Endothelial cell of umbilical vein (primary cell): Measurements from ENCODE around the gene DPM2. TPM values are rescaled to one million over a fixed set of nuclear protein-coding genes. Genes with fewer than 3 reads are reported as not detected.

Experiments used
- BruUV-seq: library from RNA; stranded (reverse); fragments of 400-500 nt; replicated peaks from 2 replicates; lab custom pipeline; 2021; lab: Mats Ljungman, UMichigan
- CTCF ChIA-PET: fragments of 300-600, 350-600 bp; sonication (Branson Sonifier 250); formaldehyde crosslinking; loops from one replicate; lab custom pipeline; 2021; ENCODE audit warnings: antibody characterized with exemption, inconsistent platforms; lab: Charles Lee
- POLR2A ChIA-PET: fragments of 300-600, 350-600 bp; sonication (Branson Sonifier 250); formaldehyde crosslinking; loops from one replicate; lab custom pipeline; 2021; ENCODE audit warnings: antibody characterized with exemption, inconsistent platforms; lab: Charles Lee
- DNase-seq: peaks from one replicate; pipeline ENCODE4 v3.0.0-alpha.2; 2011; ENCODE audit warnings: low read depth, low spot score
- FAIRE-seq: peaks from 2 replicates; lab custom pipeline; 2011; peaks lifted over from hg19 to GRCh38; lab: Jason Lieb, UNC
- H2AFZ ChIP-seq: 2 replicates; pipeline ENCODE4 v1.6.0; 2012; ENCODE audit warnings: low read depth, low read length, control low read depth, inconsistent platforms
- H3K27ac ChIP-seq: 2 replicates; pipeline ENCODE4 v1.5.1; 2011; ENCODE audit warnings: low read depth, mild to moderate bottlenecking, control low read depth, low read length, moderate library complexity; ENCODE audit not compliant: insufficient read depth
- H3K27me3 ChIP-seq, 2 experiments: 2 replicates each; pipeline versions ENCODE4 v1.6.0 to v1.6.1; 2011; ENCODE audit warnings: low read length in 2 of 2, mixed read lengths in 1 of 2; ENCODE audit not compliant: control insufficient read depth in 2 of 2, insufficient read depth in 2 of 2
- H3K36me3 ChIP-seq, 2 experiments: 2 replicates in 1 of 2; 3 replicates in 1 of 2; pipeline ENCODE4 v1.5.1; 2011; ENCODE audit warnings: low read length in 2 of 2, mild to moderate bottlenecking in 1 of 2, moderate library complexity in 1 of 2; ENCODE audit not compliant: control insufficient read depth in 2 of 2, insufficient read depth in 2 of 2; ENCODE audit errors: extremely low read depth in 1 of 2
- H3K4me1 ChIP-seq: 3 replicates; pipeline ENCODE4 v1.5.1; 2011; ENCODE audit warnings: mild to moderate bottlenecking, low read length; ENCODE audit not compliant: control insufficient read depth, insufficient read depth; ENCODE audit errors: extremely low read depth
- H3K4me2 ChIP-seq: 2 replicates; pipeline ENCODE4 v1.6.1; 2011; ENCODE audit warnings: low read length, control low read depth, mixed read lengths; ENCODE audit not compliant: insufficient read depth
- H3K4me3 ChIP-seq, 3 experiments: fragments of 200-600 bp in 1 of 3; sonication (generic), shearing (Covaris generic) in 1 of 3; replicated peaks in 1 of 3; 2 replicates each; pipeline ENCODE4 v1.5.1; 2011 to 2016; ENCODE audit warnings: control low read depth in 3 of 3, low read length in 3 of 3, mild to moderate bottlenecking in 2 of 3, inconsistent platforms in 1 of 3, low read depth in 1 of 3, moderate library complexity in 1 of 3; ENCODE audit not compliant: insufficient read depth in 1 of 3
- H3K79me2 ChIP-seq: 2 replicates; pipeline ENCODE4 v1.6.0; 2012; ENCODE audit warnings: low read length, inconsistent platforms; ENCODE audit not compliant: control insufficient read depth, insufficient read depth
- H3K9ac ChIP-seq: replicated peaks from 2 replicates; pipeline ENCODE3; 2011; ENCODE audit warnings: low read length, control low read depth; ENCODE audit not compliant: insufficient read depth; ENCODE audit errors: extremely low read depth
- H3K9me1 ChIP-seq: replicated peaks from 3 replicates; pipeline ENCODE4 v1.6.0; 2011; ENCODE audit warnings: mild to moderate bottlenecking, low read length; ENCODE audit not compliant: control insufficient read depth, insufficient read depth; ENCODE audit errors: extremely low read depth
- H3K9me3 ChIP-seq: replicated peaks from 2 replicates; pipeline ENCODE4 v1.5.1; 2012; ENCODE audit warnings: low read length, inconsistent platforms; ENCODE audit not compliant: control insufficient read depth, insufficient read depth
- H4K20me1 ChIP-seq: replicated peaks from 2 replicates; pipeline ENCODE3; 2011; ENCODE audit warnings: mild to moderate bottlenecking, low read length; ENCODE audit not compliant: control insufficient read depth, insufficient read depth; ENCODE audit errors: extremely low read depth
- CTCF ChIP-seq, 2 donors: IDR thresholded peaks; 1 replicate in 1 of 2; 2 replicates in 1 of 2; pipeline ENCODE4 v1.5.1; 2011; ENCODE audit warnings: low read length in 2 of 2, mild to moderate bottlenecking in 2 of 2, moderate library complexity in 2 of 2, control low read depth in 1 of 2, inconsistent platforms in 1 of 2, low read depth in 1 of 2; ENCODE audit not compliant: insufficient read depth in 1 of 2; ENCODE audit errors: extremely low read depth in 1 of 2
- EZH2 ChIP-seq: IDR thresholded peaks from 2 replicates; pipeline ENCODE4 v1.6.1; 2012; ENCODE audit warnings: borderline replicate concordance, low read depth, mild to moderate bottlenecking, moderate library complexity, low read length, inconsistent platforms; ENCODE audit not compliant: severe bottlenecking
- GATA2 ChIP-seq: IDR thresholded peaks from 2 replicates; pipeline ENCODE4 v1.7.0; 2011; ENCODE audit warnings: low read depth, mild to moderate bottlenecking, moderate library complexity, mixed read lengths, low read length; ENCODE audit not compliant: insufficient read length, insufficient read depth
- MYC ChIP-seq: IDR thresholded peaks from one replicate; pipeline ENCODE4 v1.6.1; 2011; ENCODE audit warnings: mild to moderate bottlenecking, low read depth, low read length
- dilution Hi-C: fragments of 300-500 bp; cut with MboI; formaldehyde crosslinking; loops from one replicate; pipeline ENCODE4 v1.15.0; 2019; ENCODE audit warnings: low sequenced_read_pairs; ENCODE audit not compliant: extremely low pct_ligation_motif_present
- intact Hi-C: fragments of 100-400 bp; cut with micrococcal nuclease; formaldehyde crosslinking; loops from one replicate; pipeline ENCODE4 v1.10.0; 2022
- polyA plus RNA-seq, 4 experiments: library from polyadenylated mRNA; depleted of rRNA in 3 of 4; stranded (reverse) in 3 of 4; unstranded in 1 of 4; fragments of >200 nt; gene quantifications; 2 replicates each; pipeline versions ENCODE4 v1.2.1 to v1.2.3, GENCODE V29; 2011 to 2012; ENCODE audit warnings: missing spikeins in 1 of 4
- total RNA-seq: library from RNA; stranded (reverse); gene quantifications from 2 replicates; pipeline ENCODE4 v1.2.3, GENCODE V29; 2021

The DPM2 gene
- total and polyA plus RNA-seq, 2 donors (not counting 3 experiments of a cell fraction or from before 2014, with no cell fraction given): 47.9 to 63.9 TPM

- CTCF ChIA-PET: no interaction called here
Measured at GRCh38 chr9:127938298-127938690, 640 bp upstream of the DPM2 start.

GRCh38 chr9:127937056-127937387, 632 bp downstream of the DPM2 start:
- no peak for DNase-seq
- Histone ChIP-seq H3K36me3 (peaks cover 0 to 3% of the 10 kb centered on the region in 2 experiments), H3K27me3 (no peaks in the 10 kb centered on the region), H3K9me1 (no peaks in the 10 kb centered on the region), H3K4me3 (peak overlapping the region; percentile 17 to 79 (median 79)), H3K9me3 (no peaks in the 10 kb centered on the region), H3K4me1 (peaks cover 21% of the 10 kb centered on the region), H2AFZ (no peak overlapping the region), H3K9ac (peak overlapping the region; percentile 76), H3K4me2 (peak overlapping the region; percentile 74), H4K20me1 (no peaks in the 10 kb centered on the region), H3K79me2 (peaks cover 21% of the 10 kb centered on the region), H3K27ac (peak overlapping the region; percentile 61)
- FAIRE-seq: no peak
- CTCF ChIA-PET: no interaction called here
- intact Hi-C loops: no loop called here
- dilution Hi-C loops: no loop called here
- no TSS peak for BruUV-seq
- POLR2A ChIA-PET: no interaction called here
- no peak for TF ChIP-seq GATA2
- TF ChIP-seq MYC: no peak

More at GRCh38 chr9:127938298-127938690, 640 bp upstream of the DPM2 start:
- no peaks in the 10 kb centered on the region for H3K9me3 ChIP-seq
- FAIRE-seq (peak; percentile 59), DNase-seq (no peak)
- H3K4me3 ChIP-seq: peak overlapping the region in 1 of 3 experiments; percentile 79
- BruUV-seq: no TSS peak
- POLR2A ChIA-PET: no interaction called here
- peak overlapping the region; percentile 87 for H2AFZ ChIP-seq
- H3K4me1 ChIP-seq: peaks cover 21% of the 10 kb centered on the region
- no peaks in the 10 kb centered on the region for H4K20me1 ChIP-seq
- H3K27me3 ChIP-seq: no peaks in the 10 kb centered on the region
- intact Hi-C loops: no loop called here
- H3K4me2 ChIP-seq: peak overlapping the region; percentile 74
- no peak for TF ChIP-seq CTCF (IDR thresholded peaks at IDR 0.05; ENCODE audit: extremely low read depth in 1 of 2, insufficient read depth in 1 of 2, low read depth in 1 of 2, low read length in 2 of 2)
- no peak for TF ChIP-seq EZH2
- peak overlapping the region; percentile 76 for H3K9ac ChIP-seq
- H3K79me2 ChIP-seq: peaks cover 21% of the 10 kb centered on the region
- H3K36me3 ChIP-seq: peaks cover 0 to 3% of the 10 kb centered on the region in 2 experiments
- dilution Hi-C loops: no loop called here
- no peaks in the 10 kb centered on the region for H3K9me1 ChIP-seq
- H3K27ac ChIP-seq: no peak overlapping the region
